Sigmoid colon (tissue), 4 donors: Measurements from ENCODE around the gene SH3BP5.

Source experiments
- EP300 ChIP-seq, 4 donors: sonication (generic); formaldehyde crosslinking; IDR thresholded peaks; one replicate each; pipeline ENCODE4 v1.6.1; 2017; ENCODE audit warnings: antibody characterized with exemption in 4 of 4
- POLR2A ChIP-seq, 2 donors: fragments of 450-650 bp; IDR thresholded peaks; one replicate each; pipeline ENCODE4 v1.6.1; 2016; ENCODE audit warnings: antibody characterized with exemption in 2 of 2, mild to moderate bottlenecking in 2 of 2, moderate library complexity in 2 of 2
- TF ChIP-seq, protein P1 (sequence below), 4 experiments: fragments of 450-650 bp in 3 of 4; fragments of 200-600 bp in 1 of 4; IDR thresholded peaks; one replicate each; pipeline ENCODE4 v1.5.1; 2016 to 2019; ENCODE audit warnings: antibody characterized with exemption in 4 of 4, mild to moderate bottlenecking in 3 of 4, moderate library complexity in 2 of 4

- TF ChIP-seq, protein P1, sequence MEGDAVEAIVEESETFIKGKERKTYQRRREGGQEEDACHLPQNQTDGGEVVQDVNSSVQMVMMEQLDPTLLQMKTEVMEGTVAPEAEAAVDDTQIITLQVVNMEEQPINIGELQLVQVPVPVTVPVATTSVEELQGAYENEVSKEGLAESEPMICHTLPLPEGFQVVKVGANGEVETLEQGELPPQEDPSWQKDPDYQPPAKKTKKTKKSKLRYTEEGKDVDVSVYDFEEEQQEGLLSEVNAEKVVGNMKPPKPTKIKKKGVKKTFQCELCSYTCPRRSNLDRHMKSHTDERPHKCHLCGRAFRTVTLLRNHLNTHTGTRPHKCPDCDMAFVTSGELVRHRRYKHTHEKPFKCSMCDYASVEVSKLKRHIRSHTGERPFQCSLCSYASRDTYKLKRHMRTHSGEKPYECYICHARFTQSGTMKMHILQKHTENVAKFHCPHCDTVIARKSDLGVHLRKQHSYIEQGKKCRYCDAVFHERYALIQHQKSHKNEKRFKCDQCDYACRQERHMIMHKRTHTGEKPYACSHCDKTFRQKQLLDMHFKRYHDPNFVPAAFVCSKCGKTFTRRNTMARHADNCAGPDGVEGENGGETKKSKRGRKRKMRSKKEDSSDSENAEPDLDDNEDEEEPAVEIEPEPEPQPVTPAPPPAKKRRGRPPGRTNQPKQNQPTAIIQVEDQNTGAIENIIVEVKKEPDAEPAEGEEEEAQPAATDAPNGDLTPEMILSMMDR (IDR thresholded peaks at IDR 0.05), result no peak
- no peak for TF ChIP-seq POLR2A (IDR thresholded peaks at IDR 0.05)
- no peak for TF ChIP-seq EP300 (IDR thresholded peaks at IDR 0.05)
Measured at GRCh38 chr3:15223685-15224572, 108.5 kb downstream of the SH3BP5 start.
